Gastroesophageal sphincter (tissue), 3 donors: ENCODE results near the gene ARAP3.

Experiments
- EP300 ChIP-seq: sonication (generic); formaldehyde crosslinking; IDR thresholded peaks from one replicate; pipeline ENCODE4 v1.6.1; 2017; ENCODE audit warnings: antibody characterized with exemption, mild to moderate bottlenecking
- POLR2A ChIP-seq, 2 donors: fragments of 450-650 bp; IDR thresholded peaks; one replicate each; pipeline ENCODE4 v1.6.1; 2017; ENCODE audit warnings: antibody characterized with exemption in 2 of 2, mild to moderate bottlenecking in 2 of 2, moderate library complexity in 1 of 2
- POLR2AphosphoS5 ChIP-seq: sonication (generic); formaldehyde crosslinking; IDR thresholded peaks from one replicate; pipeline ENCODE4 v1.6.1; 2017; ENCODE audit warnings: antibody characterized with exemption
- TF ChIP-seq, protein P1 (sequence below), 4 experiments: fragments of 200-600 bp in 2 of 4; fragments of 450-650 bp in 2 of 4; sonication (generic) in 1 of 4; IDR thresholded peaks; one replicate each; pipeline ENCODE4 v1.5.1; 2017 to 2019; ENCODE audit warnings: antibody characterized with exemption in 4 of 4, mild to moderate bottlenecking in 2 of 4, moderate library complexity in 2 of 4

DNA sequence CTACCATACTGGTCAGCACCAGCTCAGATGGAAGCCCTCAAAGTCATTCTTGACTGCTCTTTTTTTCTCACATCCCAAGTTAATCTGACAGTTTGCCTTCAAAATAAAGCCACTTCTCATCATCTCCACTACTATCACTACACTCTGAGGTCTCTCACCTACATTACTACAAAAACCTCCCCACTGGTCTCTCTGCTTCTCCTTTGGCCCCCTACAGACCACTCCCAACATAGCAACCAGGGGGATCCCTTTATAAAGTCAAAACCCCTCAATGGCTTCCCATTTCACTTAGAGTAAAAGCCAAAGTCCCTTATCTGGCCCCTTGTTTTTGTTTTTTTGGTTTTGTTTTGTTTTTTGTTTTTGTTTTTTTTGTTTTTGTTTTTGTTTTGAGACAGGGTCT is 4.6 kb downstream of the ARAP3 start:
- TF ChIP-seq POLR2A (IDR thresholded peaks at IDR 0.05) = no peak
- TF ChIP-seq, protein P1, sequence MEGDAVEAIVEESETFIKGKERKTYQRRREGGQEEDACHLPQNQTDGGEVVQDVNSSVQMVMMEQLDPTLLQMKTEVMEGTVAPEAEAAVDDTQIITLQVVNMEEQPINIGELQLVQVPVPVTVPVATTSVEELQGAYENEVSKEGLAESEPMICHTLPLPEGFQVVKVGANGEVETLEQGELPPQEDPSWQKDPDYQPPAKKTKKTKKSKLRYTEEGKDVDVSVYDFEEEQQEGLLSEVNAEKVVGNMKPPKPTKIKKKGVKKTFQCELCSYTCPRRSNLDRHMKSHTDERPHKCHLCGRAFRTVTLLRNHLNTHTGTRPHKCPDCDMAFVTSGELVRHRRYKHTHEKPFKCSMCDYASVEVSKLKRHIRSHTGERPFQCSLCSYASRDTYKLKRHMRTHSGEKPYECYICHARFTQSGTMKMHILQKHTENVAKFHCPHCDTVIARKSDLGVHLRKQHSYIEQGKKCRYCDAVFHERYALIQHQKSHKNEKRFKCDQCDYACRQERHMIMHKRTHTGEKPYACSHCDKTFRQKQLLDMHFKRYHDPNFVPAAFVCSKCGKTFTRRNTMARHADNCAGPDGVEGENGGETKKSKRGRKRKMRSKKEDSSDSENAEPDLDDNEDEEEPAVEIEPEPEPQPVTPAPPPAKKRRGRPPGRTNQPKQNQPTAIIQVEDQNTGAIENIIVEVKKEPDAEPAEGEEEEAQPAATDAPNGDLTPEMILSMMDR (IDR thresholded peaks at IDR 0.05) = no peak
- no peak for TF ChIP-seq POLR2AphosphoS5
- no peak for TF ChIP-seq EP300
